Activated CD4-positive, alpha-beta T cell treated with anti-CD3 and anti-CD28 coated beads for 1 hour (primary cell): ENCODE results near the gene GNG2.

Source experiments
- DNase-seq: peaks from one replicate; pipeline ENCODE4 v3.0.0-alpha.2; 2020

GNG2 gene

GRCh38 chr14:51860164-51860824, at the start of gene GNG2:
GNG2 (plus strand) TSS chr14:51860612; CDS start chr14:51950679, 90,067 bp downstream.
- peak; percentile 68 for DNase-seq

- no peak for DNase-seq
Observed at GRCh38 chr14:51811706-51812105, 48.7 kb upstream of the GNG2 start.

GRCh38 chr14:51816031-51816430, 44.4 kb upstream of the GNG2 start:
- DNase-seq: no peak

GRCh38 chr14:51817326-51817725, 43.1 kb upstream of the GNG2 start:
- no peak for DNase-seq

- no peak for DNase-seq
Observed at GRCh38 chr14:51818748-51819380, 41.5 kb upstream of the GNG2 start.

- no peak for DNase-seq
Observed at GRCh38 chr14:51821822-51822221, 38.6 kb upstream of the GNG2 start.

GRCh38 chr14:51822499-51822898, 37.9 kb upstream of the GNG2 start:
- no peak for DNase-seq

- DNase-seq: no peak
Observed at GRCh38 chr14:51823706-51824105, 36.7 kb upstream of the GNG2 start.

GRCh38 chr14:51824191-51824590, 36.2 kb upstream of the GNG2 start:
- DNase-seq: no peak

GRCh38 chr14:51825926-51826325, 34.5 kb upstream of the GNG2 start:
- DNase-seq: no peak

- peak; percentile 54 for DNase-seq
Observed at GRCh38 chr14:51828017-51828797, 32.2 kb upstream of the GNG2 start.

- DNase-seq: no peak
Observed at GRCh38 chr14:51834240-51834639, 26.2 kb upstream of the GNG2 start.

- DNase-seq: no peak
Observed at GRCh38 chr14:51836417-51836816, 24.0 kb upstream of the GNG2 start.

GRCh38 chr14:51844081-51844881, 16.1 kb upstream of the GNG2 start:
- no peak for DNase-seq

- DNase-seq: no peak
Observed at GRCh38 chr14:51845811-51846210, 14.6 kb upstream of the GNG2 start.

- DNase-seq: peak; percentile 72
Observed at GRCh38 chr14:51846631-51847488, 13.6 kb upstream of the GNG2 start.

- no peak for DNase-seq
Observed at GRCh38 chr14:51847489-51847796, 13.0 kb upstream of the GNG2 start.

- no peak for DNase-seq
Observed at GRCh38 chr14:51848120-51848519, 12.3 kb upstream of the GNG2 start.

GRCh38 chr14:51849097-51849496, 11.3 kb upstream of the GNG2 start:
- no peak for DNase-seq

GRCh38 chr14:51850651-51851050, 9.8 kb upstream of the GNG2 start:
- no peak for DNase-seq

GRCh38 chr14:51852541-51852940, 7.9 kb upstream of the GNG2 start:
- no peak for DNase-seq

- no peak for DNase-seq
Observed at GRCh38 chr14:51855234-51855633, 5.2 kb upstream of the GNG2 start.
